Aorta (tissue), 5 donors: Measurements from ENCODE around the gene SNAPC3. TPM values are rescaled to one million over a fixed set of nuclear protein-coding genes. Genes with fewer than 3 reads are reported as not detected.
"Not testable (repeated sequence)": the region's sequence is repeated elsewhere in the genome, so short reads cannot be mapped to it uniquely, and the experiment has no call there.

Experiments used
- ATAC-seq: fragments of 200-7000 bp; cut with Tn5 transposase; one replicate; pipeline ENCODE4 v1.9.1; 2022; ENCODE audit warnings: moderate library complexity; ENCODE audit not compliant: low FRiP score
- DNase-seq, 2 donors: peaks; one replicate each; pipeline ENCODE4 v3.0.0-alpha.2; 2020
- H3K27ac ChIP-seq, 2 donors: one replicate each; pipeline ENCODE4 v1.5.1; 2013; ENCODE audit warnings: low read length in 2 of 2, mild to moderate bottlenecking in 2 of 2, moderate library complexity in 2 of 2, control low read depth in 1 of 2, inconsistent platforms in 1 of 2, low read depth in 1 of 2
- H3K27me3 ChIP-seq, 2 donors: one replicate each; pipeline ENCODE4 v1.6.1; 2013; ENCODE audit warnings: control low read depth in 1 of 2, low read length in 1 of 2, mild to moderate bottlenecking in 1 of 2, moderate library complexity in 1 of 2; ENCODE audit not compliant: insufficient read depth in 2 of 2, control insufficient read depth in 1 of 2
- H3K36me3 ChIP-seq, 2 donors: one replicate each; pipeline ENCODE4 v1.6.1; 2013; ENCODE audit warnings: control low read depth in 1 of 2, low read length in 1 of 2, mild to moderate bottlenecking in 1 of 2; ENCODE audit not compliant: insufficient read depth in 2 of 2, control insufficient read depth in 1 of 2
- H3K4me1 ChIP-seq, 2 donors: one replicate each; pipeline ENCODE4 v1.6.1; 2013; ENCODE audit warnings: low read length in 2 of 2, control low read depth in 1 of 2, mild to moderate bottlenecking in 1 of 2, moderate library complexity in 1 of 2; ENCODE audit not compliant: insufficient read depth in 2 of 2, control insufficient read depth in 1 of 2
- H3K4me3 ChIP-seq, 2 donors: one replicate each; pipeline ENCODE4 v1.5.1; 2013; ENCODE audit warnings: low read length in 2 of 2, control low read depth in 1 of 2, mild to moderate bottlenecking in 1 of 2
- H3K9me3 ChIP-seq: one replicate; pipeline ENCODE4 v1.6.1; 2013; ENCODE audit warnings: mild to moderate bottlenecking, low read length; ENCODE audit not compliant: control insufficient read depth
- WGBS, 2 donors: extraction: QIAGEN DNeasy Blood & Tissue Kit; methylation state at CpG; one replicate each; pipeline ENCODE4 v1.1.7; 2013; 5-methylcytosine and 5-hydroxymethylcytosine counted together
- intact Hi-C, 2 donors: fragments of 100-400 bp; cut with DNase I; formaldehyde crosslinking; loops; one replicate each; pipeline versions ENCODE4 v1.14.2 to v1.15.0; 2022
- long read RNA-seq, 2 donors: library from polyadenylated mRNA; unstranded; transcript quantifications; one replicate each; pipeline ENCODE4 v2.0.0, GENCODE V29; 2020 to 2021
- polyA plus RNA-seq, 2 donors: library from polyadenylated mRNA; stranded (reverse); fragments of 200-250 nt; gene quantifications; one replicate each; pipeline ENCODE4 v1.2.3, GENCODE V29; 2013
- total RNA-seq, 2 donors: library from RNA; stranded (reverse); fragmentation: NEBNext Ultra II Directional; extraction: Animal tissue kit (Norgen Biotek cat#: 25700); gene quantifications; one replicate each; pipeline ENCODE4 v1.2.1, GENCODE V29; 2021
- donor health status: healthy with polysubstance abuse.
- donor health status: Bipolar disorder and iron deficiency.
- donor health status: DM: no; HTN: no; CAD: no.
- donor health status: DM: no; HTN: no; CAD: no.
- donor health status: DM: yes; HTN: yes; CAD: no.

Gene SNAPC3
- 10 to 100 TPM; 29.5 to 48.9 TPM for total RNA-seq
- 10 to 100 TPM; 16.2 to 33.0 TPM for polyA plus RNA-seq
- long read RNA-seq, donor 1, full-length matches to known transcripts, result 102 of 131 reads
- long read RNA-seq, donor 1, partial matches to known transcripts, result 13 of 131 reads
- long read RNA-seq, donor 1, other reads (novel, unspliced or antisense), result 16 of 131 reads
- long read RNA-seq, donor 2, full-length matches to known transcripts, result 19 of 34 reads
- long read RNA-seq, donor 2, partial matches to known transcripts, result 5 of 34 reads
- long read RNA-seq, donor 2, other reads (novel, unspliced or antisense), result 10 of 34 reads

DNA sequence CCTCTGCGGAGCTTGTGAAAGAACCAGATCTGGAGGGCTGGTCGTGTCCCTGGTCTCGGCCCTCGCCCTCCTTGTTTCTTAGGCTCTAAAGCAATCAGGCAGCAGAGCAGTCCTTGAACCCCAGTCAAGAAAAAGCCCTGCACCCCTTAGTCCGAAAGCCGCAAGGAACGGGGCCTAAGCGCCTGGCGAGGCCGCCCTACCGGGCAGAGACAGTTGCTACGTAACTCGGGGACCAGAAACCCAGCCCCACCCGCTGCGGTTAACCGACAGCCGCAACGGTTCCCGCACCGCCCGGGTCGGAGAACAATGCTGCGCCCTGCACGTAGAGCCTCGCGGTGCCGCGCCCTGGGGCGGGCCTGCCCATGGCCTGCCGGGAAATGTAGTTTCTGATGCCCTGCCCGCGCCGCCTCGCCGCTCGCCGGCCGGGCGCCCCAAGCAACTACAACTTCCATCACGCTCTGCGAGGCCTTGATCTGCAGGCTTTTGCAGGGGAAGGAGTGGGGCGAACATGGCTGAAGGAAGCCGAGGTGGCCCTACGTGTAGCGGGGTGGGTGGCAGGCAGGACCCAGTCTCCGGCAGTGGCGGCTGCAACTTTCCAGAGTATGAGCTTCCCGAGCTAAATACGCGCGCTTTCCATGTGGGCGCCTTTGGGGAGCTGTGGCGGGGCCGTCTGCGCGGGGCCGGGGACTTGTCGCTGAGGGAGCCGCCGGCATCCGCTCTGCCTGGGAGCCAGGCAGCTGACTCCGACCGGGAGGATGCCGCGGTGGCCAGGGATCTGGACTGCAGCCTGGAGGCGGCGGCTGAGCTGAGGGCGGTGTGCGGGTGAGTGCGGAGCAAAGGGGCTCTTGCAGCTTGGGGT lies at the start of gene SNAPC3:
TSS of gene SNAPC3 (plus strand) at position 505 of the 859 bp plus-strand sequence. CDS start at position 509, 4 bp downstream.
- peak within 1 kb of the TSS; percentile 61 to 79 for H3K4me3 ChIP-seq
- intact Hi-C loops, result loop anchor here (5.0 to 10.0 kb wide), 3 partner anchors 50 to 115 kb away; partner anchors contain the start of gene TTC39B (in 1 of the 2)
- H3K4me1 ChIP-seq, result no peaks in the 10 kb centered on the region
- peaks cover 2% of the 10 kb centered on the region in 2 donors for H3K36me3 ChIP-seq
- no peaks in the 10 kb centered on the region for H3K27me3 ChIP-seq
- ATAC-seq (peak; percentile 100), DNase-seq (peak; percentile 96 to 98)
- peak within 1 kb of the TSS in 1 of 2 donors; percentile 96 for H3K27ac ChIP-seq
- 0% methylated on average over 68 to 70 of the region's 70 CpGs for WGBS, 2 donors
- no peaks in the 10 kb centered on the region for H3K9me3 ChIP-seq

DNA sequence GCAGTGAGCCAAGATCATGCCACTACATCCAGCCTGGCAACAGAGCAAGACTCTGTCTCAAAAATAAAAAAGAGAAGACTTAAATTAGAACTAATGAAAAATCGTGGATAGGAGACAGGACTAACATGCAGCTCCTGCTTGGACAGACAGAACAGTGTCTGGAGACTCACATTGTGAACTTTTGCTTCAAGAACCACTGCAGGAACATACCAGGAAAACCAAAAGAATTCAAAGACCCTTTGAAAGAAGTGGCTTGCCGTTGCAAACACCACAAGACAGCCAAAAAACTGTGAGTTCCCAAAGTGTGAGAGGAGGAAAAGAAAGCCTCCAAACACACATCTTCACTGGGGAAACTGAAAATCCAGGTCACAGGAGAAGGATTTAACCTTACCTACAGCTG lies 48.8 kb upstream of the SNAPC3 start:
- no peaks in the 10 kb centered on the region for H3K27me3 ChIP-seq
- no peaks in the 10 kb centered on the region for H3K36me3 ChIP-seq
- no peaks in the 10 kb centered on the region for H3K4me1 ChIP-seq
- peak overlapping the region in 1 of 2 donors; percentile 38 for H3K27ac ChIP-seq
- H3K9me3 ChIP-seq, result no peaks in the 10 kb centered on the region
- H3K4me3 ChIP-seq, result no peak overlapping the region
- WGBS, 2 donors, result 11 to 23% methylated on average over 2 of the region's 2 CpGs
- no peak for DNase-seq
- no peak for ATAC-seq
- intact Hi-C loops, result loop anchor here in 1 of 2 donors (5.0 to 10.0 kb wide), 2 partner anchors 48 to 59 kb away; partner anchors contain the start of gene SNAPC3

DNA sequence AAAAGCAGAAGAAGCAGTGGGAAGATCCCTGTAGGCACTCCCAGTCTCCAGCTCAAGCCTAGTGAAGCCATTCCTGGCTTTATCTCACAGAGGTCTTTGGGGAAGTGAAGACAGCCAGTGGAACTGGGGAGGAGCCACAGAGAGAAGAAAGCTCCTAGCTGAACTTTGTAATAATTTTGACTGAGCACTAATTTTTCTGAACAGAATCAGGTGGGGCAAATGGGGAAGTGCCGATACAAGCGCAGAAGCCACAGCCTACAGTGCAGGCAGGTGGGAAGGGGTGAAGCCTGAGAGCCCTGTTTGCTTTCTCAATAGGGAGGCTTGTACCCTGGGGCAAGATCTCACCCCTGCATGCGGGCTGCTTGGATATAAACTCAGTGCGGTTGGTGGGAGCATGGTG lies 48.4 kb upstream of the SNAPC3 start:
- no peaks in the 10 kb centered on the region for H3K9me3 ChIP-seq
- H3K36me3 ChIP-seq, result no peaks in the 10 kb centered on the region
- WGBS, 2 donors, result 97 to 100% methylated on average over 4 of the region's 4 CpGs
- ATAC-seq, result no peak
- H3K27me3 ChIP-seq, result no peaks in the 10 kb centered on the region
- H3K4me1 ChIP-seq, result no peaks in the 10 kb centered on the region
- no peak overlapping the region for H3K27ac ChIP-seq
- no peak for DNase-seq
- H3K4me3 ChIP-seq, result no peak overlapping the region
- intact Hi-C loops, result loop anchor here in 1 of 2 donors (5.0 to 10.0 kb wide), 2 partner anchors 48 to 60 kb away; partner anchors contain the start of gene SNAPC3

DNA sequence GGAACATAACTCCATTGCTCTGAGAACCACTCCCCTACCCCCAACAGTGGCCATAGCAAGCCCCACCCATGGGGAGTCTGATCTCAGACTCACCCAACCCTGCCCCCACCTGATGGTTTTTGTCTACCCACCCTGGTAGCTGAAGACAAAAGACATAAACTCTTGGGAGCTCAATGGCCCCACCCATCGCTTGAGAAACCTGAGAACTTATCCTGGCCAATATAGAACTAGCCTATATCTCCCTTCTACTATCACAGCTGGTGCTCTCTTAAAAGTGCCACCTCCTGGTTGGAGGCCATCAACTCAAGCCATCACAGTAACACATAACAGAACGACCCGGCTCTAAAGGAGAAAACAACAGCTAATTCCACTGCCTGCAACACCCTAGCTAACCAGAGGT lies 47.9 kb upstream of the SNAPC3 start:
- WGBS, 2 donors, result 89 to 92% methylated on average over 3 of the region's 3 CpGs
- H3K36me3 ChIP-seq, result no peaks in the 10 kb centered on the region
- H3K4me1 ChIP-seq, result no peaks in the 10 kb centered on the region
- no peaks in the 10 kb centered on the region for H3K9me3 ChIP-seq
- H3K27ac ChIP-seq, result no peak overlapping the region
- intact Hi-C loops, result loop anchor here in 1 of 2 donors (5.0 to 10.0 kb wide), 2 partner anchors 47 to 60 kb away; partner anchors contain the start of gene SNAPC3
- no peak for DNase-seq
- H3K27me3 ChIP-seq, result no peaks in the 10 kb centered on the region
- no peak for ATAC-seq
- H3K4me3 ChIP-seq, result no peak overlapping the region

DNA sequence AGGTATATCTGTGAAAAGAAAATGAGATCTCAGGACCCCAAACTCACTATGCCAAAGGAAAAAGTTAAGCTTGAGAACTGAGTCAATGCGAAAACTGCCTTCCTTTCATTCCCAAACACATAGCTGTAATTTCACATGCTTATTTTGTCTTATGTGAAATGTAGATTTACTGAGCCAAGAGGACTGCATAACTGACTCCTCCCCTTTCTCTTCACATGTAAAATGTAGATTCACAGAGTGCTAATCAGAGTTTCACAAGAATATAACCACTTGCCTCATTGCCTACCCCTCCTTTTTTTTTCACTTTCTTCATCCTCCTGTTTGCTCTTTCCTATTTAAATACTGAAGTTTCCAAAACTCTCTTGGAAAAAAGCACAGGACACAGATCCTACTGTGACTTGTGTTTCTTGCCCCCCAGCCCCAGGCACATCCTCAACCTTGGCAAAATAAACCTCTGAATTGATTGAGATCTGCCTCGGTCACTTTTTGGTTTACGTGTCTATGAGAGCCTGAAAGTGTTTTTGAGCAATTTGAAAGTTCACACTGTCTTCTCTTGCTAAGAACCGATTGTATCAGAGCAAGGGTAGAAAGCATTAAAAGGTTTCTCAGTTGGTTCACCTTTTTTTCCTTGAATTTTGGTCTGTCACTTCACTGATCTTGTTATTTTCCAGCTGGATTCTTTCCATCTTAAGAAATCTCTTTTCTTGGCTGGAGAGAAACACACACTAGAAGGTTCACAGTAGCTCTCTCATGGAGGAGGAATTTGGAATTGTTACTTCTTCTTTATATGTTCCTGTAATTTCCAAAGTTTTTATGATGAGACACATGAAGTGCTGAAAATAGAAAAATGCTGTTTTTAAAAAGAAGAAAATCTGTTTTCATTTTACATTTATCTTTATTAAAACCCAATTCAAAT lies 44.8 kb upstream of the SNAPC3 start:
- no peak overlapping the region for H3K27ac ChIP-seq
- no peaks in the 10 kb centered on the region for H3K36me3 ChIP-seq
- H3K4me1 ChIP-seq, result no peaks in the 10 kb centered on the region
- no peak for DNase-seq
- intact Hi-C loops, result loop anchor here in 1 of 2 donors (10.0 kb wide), 1 partner anchor 63 kb away; no protein-coding TSS in a partner anchor
- no peak overlapping the region for H3K4me3 ChIP-seq
- H3K27me3 ChIP-seq, result no peaks in the 10 kb centered on the region
- no peaks in the 10 kb centered on the region for H3K9me3 ChIP-seq
- 45% methylated on average over 4 of the region's 4 CpGs for WGBS, 2 donors
- no peak for ATAC-seq

DNA sequence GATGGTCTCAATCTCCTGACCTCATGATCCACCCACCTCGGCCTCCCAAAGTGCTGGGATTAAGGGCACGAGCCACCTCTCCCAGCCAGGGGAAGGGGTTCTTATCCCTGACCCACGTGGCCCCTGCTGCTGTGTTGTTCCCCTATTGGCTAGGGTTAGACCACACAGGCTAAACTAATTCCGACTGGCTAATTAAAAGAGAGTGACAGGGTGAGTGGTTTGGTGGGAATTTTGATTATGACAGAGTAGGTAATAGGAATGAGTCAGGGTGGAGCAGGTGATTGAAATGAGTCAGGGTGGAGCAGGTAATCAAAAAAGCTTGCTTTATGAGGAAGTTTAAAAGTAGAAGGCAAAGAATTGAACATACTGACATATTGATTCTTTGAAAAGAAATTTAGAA lies 43.4 kb upstream of the SNAPC3 start:
- not testable (repeated sequence) for H3K9me3 ChIP-seq, H3K27me3 ChIP-seq, DNase-seq, H3K4me3 ChIP-seq, ATAC-seq, H3K36me3 ChIP-seq, H3K4me1 ChIP-seq, H3K27ac ChIP-seq
- intact Hi-C loops, result loop anchor here in 1 of 2 donors (10.0 kb wide), 1 partner anchor 65 kb away; no protein-coding TSS in a partner anchor
- 85 to 90% methylated on average over 4 of the region's 4 CpGs for WGBS, 2 donors

DNA sequence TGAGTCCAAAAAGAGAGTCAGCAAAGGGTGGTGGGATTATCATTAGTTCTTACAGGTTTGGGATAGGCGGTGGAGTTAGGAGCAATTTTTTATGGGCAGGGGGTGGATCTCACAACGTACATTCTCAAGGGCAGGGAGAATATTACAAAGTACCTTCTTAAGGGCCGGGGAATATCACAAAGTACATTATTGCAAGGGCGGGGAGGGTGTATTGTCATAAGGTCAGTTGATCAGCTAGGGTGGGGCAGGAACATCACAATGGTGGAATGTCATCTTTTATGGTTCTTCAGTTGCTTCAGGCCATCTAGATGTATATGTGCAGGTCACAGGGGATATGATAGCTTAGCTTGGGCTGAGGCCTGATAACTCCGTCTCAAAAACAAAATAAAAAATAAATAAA lies 42.8 kb upstream of the SNAPC3 start:
- ATAC-seq, DNase-seq, H3K36me3 ChIP-seq, H3K9me3 ChIP-seq, H3K4me3 ChIP-seq, H3K27ac ChIP-seq, H3K4me1 ChIP-seq, H3K27me3 ChIP-seq: not testable (repeated sequence)
- intact Hi-C loops, result loop anchor here in 1 of 2 donors (10.0 kb wide), 1 partner anchor 65 kb away; no protein-coding TSS in a partner anchor
- 94 to 96% methylated on average over 5 of the region's 5 CpGs for WGBS, 2 donors

DNA sequence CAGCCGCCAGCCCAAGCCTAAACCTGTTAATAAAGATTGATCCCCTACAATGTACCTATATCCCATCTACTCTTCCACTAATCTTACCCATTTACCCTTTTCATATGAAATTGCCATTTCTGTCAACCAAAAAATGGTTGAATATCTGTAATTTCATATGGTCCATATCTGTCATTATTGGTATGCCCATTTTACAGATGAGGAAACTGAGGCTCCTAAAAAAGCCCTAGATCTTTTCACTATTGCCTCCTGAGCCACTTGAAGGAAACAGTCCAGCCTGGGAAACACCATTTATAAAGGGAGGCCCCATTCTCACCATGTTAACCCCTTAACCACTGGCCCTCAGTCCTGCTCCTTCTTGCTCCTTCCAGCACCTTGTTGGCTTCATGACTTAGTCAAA lies 41.2 kb upstream of the SNAPC3 start:
- Histone ChIP-seq H3K27ac (no peak overlapping the region), H3K9me3 (no peaks in the 10 kb centered on the region), H3K4me3 (no peak overlapping the region), H3K27me3 (no peaks in the 10 kb centered on the region), H3K4me1 (no peaks in the 10 kb centered on the region), H3K36me3 (no peaks in the 10 kb centered on the region)
- 47 to 48% methylated on average over 1 of the region's 1 CpG for WGBS, 2 donors
- ATAC-seq (no peak), DNase-seq (no peak)
- intact Hi-C loops, result no loop called here
